ENCODE measurements around the gene REPS2. TPM values are rescaled to one million over a fixed set of nuclear protein-coding genes. Genes with fewer than 3 reads are reported as not detected.

Gene REPS2
- total RNA-seq, 1 donor from 2014 or later, result 1.2 TPM

GRCh38 chrX:17154001-17154400, 207.5 kb downstream of the REPS2 start:
- H3K4me1 ChIP-seq (ENCODE audit: insufficient read depth, low read length), result no peaks in the 10 kb centered on the region
- no peak overlapping the region for H2AFZ ChIP-seq (ENCODE audit: low read depth, low read length)
- H3K4me3 ChIP-seq (ENCODE audit: insufficient read depth, low read depth, low read length), result no peak overlapping the region
- no peaks in the 10 kb centered on the region for H3K36me3 ChIP-seq (ENCODE audit: insufficient read depth, low read length)
- H3K36me3 Mint-ChIP-seq (ENCODE audit: low read depth, unreplicated experiment), result no peaks in the 10 kb centered on the region
- H4K20me1 ChIP-seq (ENCODE audit: insufficient read depth, low read length), result no peaks in the 10 kb centered on the region
- peak overlapping the region; percentile 47 for H3K27ac Mint-ChIP-seq (ENCODE audit: unreplicated experiment)
- no peaks in the 10 kb centered on the region for H3K79me2 ChIP-seq (ENCODE audit: insufficient read depth, low read length)
- DNase-seq (ENCODE audit: low read depth) (peak; percentile 63), FAIRE-seq (no peak)
- H3K4me1 Mint-ChIP-seq (ENCODE audit: low read depth, unreplicated experiment), result peaks cover 2% of the 10 kb centered on the region
- no peak overlapping the region for H3K4me3 Mint-ChIP-seq (ENCODE audit: unreplicated experiment)
- no peak overlapping the region for H3K9ac ChIP-seq (ENCODE audit: low read length)
- H3K27me3 ChIP-seq (ENCODE audit: insufficient read depth, low read length), result no peaks in the 10 kb centered on the region
- no peak for TF ChIP-seq EZH2 (IDR thresholded peaks at IDR 0.05; ENCODE audit: insufficient read depth, low read length)
- TF ChIP-seq CTCF (IDR thresholded peaks at IDR 0.05; ENCODE audit: insufficient read depth, low read depth, low read length), result no peak
- no peaks in the 10 kb centered on the region for H3K9me3 Mint-ChIP-seq (ENCODE audit: unreplicated experiment)
- H3K27me3 Mint-ChIP-seq (ENCODE audit: low read depth, unreplicated experiment), result no peaks in the 10 kb centered on the region
- H3K27ac ChIP-seq (ENCODE audit: low read depth, low read length), result peak overlapping the region; percentile 19
- no peak overlapping the region for H3K4me2 ChIP-seq (ENCODE audit: low read length)
- H3K9me3 ChIP-seq (ENCODE audit: insufficient read depth, low read depth, low read length), result no peaks in the 10 kb centered on the region

GRCh38 chrX:17160975-17161374, 214.5 kb downstream of the REPS2 start:
- H3K9me3 ChIP-seq (ENCODE audit: insufficient read depth, low read depth, low read length), result peaks cover 5% of the 10 kb centered on the region
- Mint-ChIP-seq H3K36me3 (ENCODE audit: low read depth, unreplicated experiment) (no peaks in the 10 kb centered on the region), H3K27me3 (ENCODE audit: low read depth, unreplicated experiment) (no peaks in the 10 kb centered on the region), H3K9me3 (ENCODE audit: unreplicated experiment) (no peaks in the 10 kb centered on the region), H3K4me3 (ENCODE audit: unreplicated experiment) (no peak overlapping the region), H3K27ac (ENCODE audit: unreplicated experiment) (no peak overlapping the region), H3K4me1 (ENCODE audit: low read depth, unreplicated experiment) (no peaks in the 10 kb centered on the region)
- FAIRE-seq (peak; percentile 79), DNase-seq (ENCODE audit: low read depth) (no peak)
- H3K27me3 ChIP-seq (ENCODE audit: insufficient read depth, low read length), result no peaks in the 10 kb centered on the region
- TF ChIP-seq EZH2 (IDR thresholded peaks at IDR 0.05; ENCODE audit: insufficient read depth, low read length) (no peak), CTCF (IDR thresholded peaks at IDR 0.05; ENCODE audit: insufficient read depth, low read depth, low read length) (no peak)
- no peaks in the 10 kb centered on the region for H3K79me2 ChIP-seq (ENCODE audit: insufficient read depth, low read length)
- H4K20me1 ChIP-seq (ENCODE audit: insufficient read depth, low read length), result no peaks in the 10 kb centered on the region
- H3K27ac ChIP-seq (ENCODE audit: low read depth, low read length), result no peak overlapping the region
- H3K36me3 ChIP-seq (ENCODE audit: insufficient read depth, low read length), result no peaks in the 10 kb centered on the region
- H3K4me2 ChIP-seq (ENCODE audit: low read length), result no peak overlapping the region
- H3K4me3 ChIP-seq (ENCODE audit: insufficient read depth, low read depth, low read length), result no peak overlapping the region
- H2AFZ ChIP-seq (ENCODE audit: low read depth, low read length), result no peak overlapping the region
- no peaks in the 10 kb centered on the region for H3K4me1 ChIP-seq (ENCODE audit: insufficient read depth, low read length)
- no peak overlapping the region for H3K9ac ChIP-seq (ENCODE audit: low read length)

- Histone ChIP-seq H3K4me3 (ENCODE audit: insufficient read depth, low read depth, low read length) (no peak overlapping the region), H3K27me3 (ENCODE audit: insufficient read depth, low read length) (no peaks in the 10 kb centered on the region), H3K9ac (ENCODE audit: low read length) (no peak overlapping the region), H3K36me3 (ENCODE audit: insufficient read depth, low read length) (no peaks in the 10 kb centered on the region), H3K27ac (ENCODE audit: low read depth, low read length) (no peak overlapping the region), H3K79me2 (ENCODE audit: insufficient read depth, low read length) (no peaks in the 10 kb centered on the region), H3K4me2 (ENCODE audit: low read length) (no peak overlapping the region), H3K9me3 (ENCODE audit: insufficient read depth, low read depth, low read length) (peaks cover 5% of the 10 kb centered on the region), H2AFZ (ENCODE audit: low read depth, low read length) (no peak overlapping the region), H3K4me1 (ENCODE audit: insufficient read depth, low read length) (no peaks in the 10 kb centered on the region), H4K20me1 (ENCODE audit: insufficient read depth, low read length) (no peaks in the 10 kb centered on the region)
- no peak for FAIRE-seq
- no peak overlapping the region for H3K4me3 Mint-ChIP-seq (ENCODE audit: unreplicated experiment)
- no peaks in the 10 kb centered on the region for H3K9me3 Mint-ChIP-seq (ENCODE audit: unreplicated experiment)
- no peak overlapping the region for H3K27ac Mint-ChIP-seq (ENCODE audit: unreplicated experiment)
- H3K27me3 Mint-ChIP-seq (ENCODE audit: low read depth, unreplicated experiment), result no peaks in the 10 kb centered on the region
- TF ChIP-seq CTCF (IDR thresholded peaks at IDR 0.05; ENCODE audit: insufficient read depth, low read depth, low read length), result no peak
- no peak for TF ChIP-seq EZH2 (IDR thresholded peaks at IDR 0.05; ENCODE audit: insufficient read depth, low read length)
- no peaks in the 10 kb centered on the region for H3K36me3 Mint-ChIP-seq (ENCODE audit: low read depth, unreplicated experiment)
- no peak for DNase-seq (ENCODE audit: low read depth)
- H3K4me1 Mint-ChIP-seq (ENCODE audit: low read depth, unreplicated experiment), result no peaks in the 10 kb centered on the region
These were observed 215.5 kb downstream of the REPS2 start for GRCh38 chrX:17161991-17162390.

All from astrocyte (in vitro differentiated cells and primary cell).